B cell (primary cell): ENCODE data around the gene SLC6A7. TPM values are rescaled to one million over a fixed set of nuclear protein-coding genes. Genes with fewer than 3 reads are reported as not detected.

Experiments
- ATAC-seq: fragments of 200-7000 bp; cut with Tn5 transposase; one replicate; pipeline ENCODE4 v1.10.0; 2021; ENCODE audit warnings: low read depth, mild to moderate bottlenecking, moderate number of reproducible peaks, moderate library complexity
- CTCF ChIA-PET: fragments of 350-600 bp; sonication (Branson Sonifier 250); formaldehyde crosslinking; loops from one replicate; lab custom pipeline; 2021; ENCODE audit warnings: antibody characterized with exemption, inconsistent platforms; lab: Charles Lee
- POLR2A ChIA-PET: fragments of 350-600 bp; sonication (Branson Sonifier 250); formaldehyde crosslinking; loops from one replicate; lab custom pipeline; 2021; ENCODE audit warnings: antibody characterized with exemption; lab: Charles Lee
- DNase-seq: peaks from one replicate; pipeline ENCODE4 v3.0.0; 2013
- H2AFZ ChIP-seq: 2 replicates; pipeline ENCODE4 v1.6.1; 2012; ENCODE audit warnings: mild to moderate bottlenecking, low read depth, low read length; ENCODE audit not compliant: insufficient read depth, poor library complexity, severe bottlenecking
- H3K27ac ChIP-seq, 2 donors: 1 replicate in 1 of 2; 2 replicates in 1 of 2; pipeline ENCODE4 v1.5.1; 2012 to 2013; ENCODE audit warnings: low read length in 2 of 2, mild to moderate bottlenecking in 2 of 2, moderate library complexity in 1 of 2
- H3K27me3 ChIP-seq, 4 experiments: fragments of 200-600 bp in 1 of 4; sonication (generic) in 1 of 4; replicated peaks in 1 of 4; 1 replicate in 2 of 4; 2 replicates in 2 of 4; pipeline versions ENCODE4 v1.6.1 to v1.7.0; 2013 to 2016; ENCODE audit warnings: low read length in 3 of 4, mild to moderate bottlenecking in 2 of 4, mixed read lengths in 1 of 4, moderate library complexity in 1 of 4; ENCODE audit not compliant: insufficient read depth in 4 of 4, control insufficient read depth in 3 of 4; ENCODE audit errors: control extremely low read depth in 1 of 4
- H3K36me3 ChIP-seq, 2 experiments: replicated peaks in 1 of 2; 1 replicate in 1 of 2; 2 replicates in 1 of 2; pipeline versions ENCODE4 v1.6.1 to v1.7.1; 2013; ENCODE audit warnings: low read length in 1 of 2; ENCODE audit not compliant: insufficient read depth in 2 of 2, control insufficient read depth in 1 of 2; ENCODE audit errors: control extremely low read depth in 1 of 2, extremely low read depth in 1 of 2
- H3K4me1 ChIP-seq, 2 donors: fragments of 200-600 bp in 1 of 2; sonication (generic) in 1 of 2; 1 replicate in 1 of 2; 2 replicates in 1 of 2; pipeline versions ENCODE4 v1.5.1 to v1.6.1; 2013 to 2017; ENCODE audit warnings: low read length in 2 of 2; ENCODE audit not compliant: control insufficient read depth in 2 of 2, insufficient read depth in 2 of 2
- H3K4me2 ChIP-seq: replicated peaks from 2 replicates; pipeline ENCODE3; 2012; ENCODE audit warnings: mild to moderate bottlenecking, low read depth, low read length; ENCODE audit not compliant: poor library complexity, severe bottlenecking
- H3K4me3 ChIP-seq, 5 experiments: fragments of 200-600 bp in 1 of 5; sonication (generic) in 1 of 5; 1 replicate in 3 of 5; 2 replicates in 2 of 5; pipeline versions ENCODE4 v1.5.1 to v1.7.0; 2011 to 2016; ENCODE audit warnings: low read length in 4 of 5, mild to moderate bottlenecking in 4 of 5, low read depth in 2 of 5, control low read depth in 1 of 5, moderate library complexity in 1 of 5; ENCODE audit not compliant: insufficient read depth in 1 of 5; ENCODE audit errors: control extremely low read depth in 1 of 5, extremely low read depth in 1 of 5
- H3K79me2 ChIP-seq: fragments of 200-600 bp; sonication (generic); one replicate; pipeline ENCODE4 v1.6.0; 2016; ENCODE audit warnings: low read length; ENCODE audit not compliant: control insufficient read depth, insufficient read depth
- H3K9ac ChIP-seq: fragments of 200-600 bp; sonication (generic); 2 replicates; pipeline ENCODE4 v1.6.1; 2017; ENCODE audit warnings: mild to moderate bottlenecking, low read length, moderate library complexity
- H3K9me3 ChIP-seq, 3 donors: one replicate each; pipeline versions ENCODE4 v1.6.1 to v1.7.1; 2013; ENCODE audit warnings: low read length in 2 of 3; ENCODE audit not compliant: control insufficient read depth in 2 of 3, insufficient read depth in 1 of 3; ENCODE audit errors: control extremely low read depth in 1 of 3
- H4K20me1 ChIP-seq: 2 replicates; pipeline ENCODE4 v1.6.0; 2012; ENCODE audit warnings: mild to moderate bottlenecking, low read length; ENCODE audit not compliant: insufficient read depth, control insufficient read depth, poor library complexity, severe bottlenecking
- H3K27ac Mint-ChIP-seq: one replicate; pipeline ENCODE4 v1.8.0; 2021; ENCODE audit warnings: mixed read lengths
- H3K27me3 Mint-ChIP-seq: one replicate; pipeline ENCODE4 v1.8.0; 2021; ENCODE audit warnings: mixed read lengths
- H3K4me1 Mint-ChIP-seq: one replicate; pipeline ENCODE4 v1.8.0; 2021; ENCODE audit warnings: mixed read lengths
- H3K4me3 Mint-ChIP-seq: one replicate; pipeline ENCODE4 v1.8.0; 2021; ENCODE audit warnings: mixed read lengths
- H3K9me3 Mint-ChIP-seq: one replicate; pipeline ENCODE4 v1.8.0; 2022; ENCODE audit warnings: mixed read lengths; ENCODE audit not compliant: insufficient read depth
- EZH2 ChIP-seq: IDR thresholded peaks from 2 replicates; pipeline ENCODE4 v1.6.1; 2012; ENCODE audit warnings: borderline replicate concordance, low read depth, mild to moderate bottlenecking, moderate library complexity, low read length; ENCODE audit not compliant: insufficient read depth, poor library complexity, severe bottlenecking
- WGBS: methylation state at CpG from one replicate; pipeline ENCODE4 v1.1.5; 2013; ENCODE audit warnings: missing lambda C conversion rate; ENCODE audit not compliant: insufficient coverage; 5-methylcytosine and 5-hydroxymethylcytosine counted together
- intact Hi-C: fragments of 100-400 bp; cut with micrococcal nuclease; formaldehyde crosslinking; loops from one replicate; pipeline ENCODE4 v1.10.0; 2022
- polyA plus RNA-seq: library from polyadenylated mRNA; depleted of rRNA; stranded (reverse); fragments of >200 nt; gene quantifications from 2 replicates; pipeline ENCODE4 v1.2.3, GENCODE V29; 2012
- total RNA-seq, 2 donors: library from RNA; stranded (reverse); fragments of 120-200 nt in 1 of 2; gene quantifications; 1 replicate in 1 of 2; 2 replicates in 1 of 2; pipeline versions ENCODE4 v1.2.3 to v1.2.4, GENCODE V29; 2013 to 2022
- TF ChIP-seq, protein P1 (sequence below): fragments of 200-600 bp; IDR thresholded peaks from one replicate; pipeline ENCODE4 v1.8.0; 2022; ENCODE audit warnings: antibody characterized with exemption, mild to moderate bottlenecking

Gene SLC6A7
- total and polyA plus RNA-seq, 2 donors (not counting 1 experiment from before 2014, with no cell fraction given), result not detected

DNA sequence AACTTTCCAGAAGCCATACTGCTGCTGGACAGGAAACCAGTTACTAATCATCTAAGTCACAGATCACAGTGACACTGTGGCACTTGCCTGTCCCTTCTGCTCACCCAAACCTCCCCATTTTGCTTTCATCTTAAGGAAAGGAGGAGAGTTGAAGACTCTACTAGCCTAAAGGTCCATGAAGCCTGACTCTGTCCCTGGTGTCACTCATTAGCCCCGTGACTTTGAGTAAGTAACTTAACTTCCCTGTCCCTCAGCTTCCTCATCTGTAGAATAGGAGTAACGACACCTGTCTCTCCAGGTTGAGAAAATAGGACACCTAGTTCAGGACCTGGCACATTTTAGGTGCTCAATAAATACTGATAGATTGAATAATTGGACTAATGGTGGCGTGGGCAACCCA, 536 bp upstream of the SLC6A7 start:
- CTCF ChIA-PET, result no interaction called here
- Histone ChIP-seq H3K27me3 (peaks cover 0 to 25% (median 7%) of the 10 kb centered on the region in 4 experiments), H3K9ac (no peak overlapping the region), H4K20me1 (no peaks in the 10 kb centered on the region), H3K4me1 (no peaks in the 10 kb centered on the region), H3K36me3 (no peaks in the 10 kb centered on the region), H3K4me3 (no peak overlapping the region), H3K4me2 (no peak overlapping the region), H2AFZ (no peak overlapping the region), H3K27ac (no peak overlapping the region), H3K9me3 (no peaks in the 10 kb centered on the region), H3K79me2 (no peaks in the 10 kb centered on the region)
- Mint-ChIP-seq H3K4me1 (no peaks in the 10 kb centered on the region), H3K27ac (no peak overlapping the region), H3K9me3 (no peaks in the 10 kb centered on the region), H3K27me3 (peaks cover 36% of the 10 kb centered on the region), H3K4me3 (no peak overlapping the region)
- POLR2A ChIA-PET, result no interaction called here
- intact Hi-C loops, result no loop called here
- WGBS, result 60% methylated on average over 1 of the region's 3 CpGs
- TF ChIP-seq, protein P1, sequence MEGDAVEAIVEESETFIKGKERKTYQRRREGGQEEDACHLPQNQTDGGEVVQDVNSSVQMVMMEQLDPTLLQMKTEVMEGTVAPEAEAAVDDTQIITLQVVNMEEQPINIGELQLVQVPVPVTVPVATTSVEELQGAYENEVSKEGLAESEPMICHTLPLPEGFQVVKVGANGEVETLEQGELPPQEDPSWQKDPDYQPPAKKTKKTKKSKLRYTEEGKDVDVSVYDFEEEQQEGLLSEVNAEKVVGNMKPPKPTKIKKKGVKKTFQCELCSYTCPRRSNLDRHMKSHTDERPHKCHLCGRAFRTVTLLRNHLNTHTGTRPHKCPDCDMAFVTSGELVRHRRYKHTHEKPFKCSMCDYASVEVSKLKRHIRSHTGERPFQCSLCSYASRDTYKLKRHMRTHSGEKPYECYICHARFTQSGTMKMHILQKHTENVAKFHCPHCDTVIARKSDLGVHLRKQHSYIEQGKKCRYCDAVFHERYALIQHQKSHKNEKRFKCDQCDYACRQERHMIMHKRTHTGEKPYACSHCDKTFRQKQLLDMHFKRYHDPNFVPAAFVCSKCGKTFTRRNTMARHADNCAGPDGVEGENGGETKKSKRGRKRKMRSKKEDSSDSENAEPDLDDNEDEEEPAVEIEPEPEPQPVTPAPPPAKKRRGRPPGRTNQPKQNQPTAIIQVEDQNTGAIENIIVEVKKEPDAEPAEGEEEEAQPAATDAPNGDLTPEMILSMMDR, result no peak
- TF ChIP-seq EZH2, result no peak
- ATAC-seq, result no peak
- no peak for DNase-seq

DNA sequence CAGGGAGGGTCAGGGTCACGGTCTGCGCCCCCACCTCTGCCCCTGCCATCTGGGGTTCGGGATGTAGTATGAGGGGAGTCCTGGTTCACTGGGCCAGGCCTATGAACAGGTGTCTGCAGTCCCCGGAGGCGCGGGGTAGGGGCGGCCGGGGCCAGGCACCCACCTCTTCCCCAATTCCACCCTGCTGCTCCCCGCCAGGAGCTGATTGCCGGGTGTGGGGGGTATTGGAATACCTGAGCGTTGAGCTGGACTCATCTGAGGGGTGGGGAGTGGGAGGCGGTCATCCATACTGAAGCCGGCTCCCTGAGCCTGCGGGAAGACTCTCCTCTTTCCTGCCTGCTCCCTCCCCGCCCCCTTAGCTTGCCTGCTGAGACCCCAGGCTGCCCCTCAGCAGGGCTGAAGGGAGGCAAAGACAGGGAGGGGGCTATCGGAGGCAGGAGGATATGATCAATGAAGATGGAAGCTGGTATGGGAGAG, 679 bp downstream of the SLC6A7 start:
- TF ChIP-seq, protein P1, result no peak
- TF ChIP-seq EZH2, result no peak
- no peaks in the 10 kb centered on the region for H3K4me1 ChIP-seq
- Mint-ChIP-seq H3K9me3 (no peaks in the 10 kb centered on the region), H3K4me1 (no peaks in the 10 kb centered on the region), H3K4me3 (no peak overlapping the region), H3K27ac (no peak overlapping the region), H3K27me3 (peaks cover 42% of the 10 kb centered on the region)
- H3K79me2 ChIP-seq, result no peaks in the 10 kb centered on the region
- H3K4me3 ChIP-seq, result no peak overlapping the region
- H4K20me1 ChIP-seq, result no peaks in the 10 kb centered on the region
- H3K4me2 ChIP-seq, result no peak overlapping the region
- H3K9me3 ChIP-seq, result no peaks in the 10 kb centered on the region
- intact Hi-C loops, result no loop called here
- WGBS, result 77% methylated on average over 3 of the region's 16 CpGs
- no peaks in the 10 kb centered on the region for H3K36me3 ChIP-seq
- peaks cover 0 to 25% (median 7%) of the 10 kb centered on the region in 4 experiments for H3K27me3 ChIP-seq
- ATAC-seq (no peak), DNase-seq (no peak)
- ChIA-PET CTCF (no interaction called here), POLR2A (no interaction called here)
- no peak overlapping the region for H3K9ac ChIP-seq
- H2AFZ ChIP-seq, result no peak overlapping the region
- no peak overlapping the region for H3K27ac ChIP-seq
